Left hindlimb (tissue), 1 donor: ENCODE data around the gene SF3B6.
"Not testable (repeated sequence)": the region's sequence is repeated elsewhere in the genome, so short reads cannot be mapped to it uniquely, and the experiment has no call there.

Source experiments
- DNase-seq: peaks from one replicate; pipeline ENCODE4 v3.0.0-alpha.2; 2018

The SF3B6 gene

GRCh38 chr2:24050041-24050979 lies 25.8 kb downstream of the SF3B6 start:
- DNase-seq = peak; percentile 52

GRCh38 chr2:24049485-24050021 lies 26.6 kb downstream of the SF3B6 start, which contains the start of gene FKBP1B:
Gene FKBP1B, plus strand, starts transcription at chr2:24049741. Its CDS starts 109 bp downstream, at chr2:24049850.
- DNase-seq = peak; percentile 74

GRCh38 chr2:24048769-24049484 lies 27.2 kb downstream of the SF3B6 start:
- DNase-seq = no peak

DNA sequence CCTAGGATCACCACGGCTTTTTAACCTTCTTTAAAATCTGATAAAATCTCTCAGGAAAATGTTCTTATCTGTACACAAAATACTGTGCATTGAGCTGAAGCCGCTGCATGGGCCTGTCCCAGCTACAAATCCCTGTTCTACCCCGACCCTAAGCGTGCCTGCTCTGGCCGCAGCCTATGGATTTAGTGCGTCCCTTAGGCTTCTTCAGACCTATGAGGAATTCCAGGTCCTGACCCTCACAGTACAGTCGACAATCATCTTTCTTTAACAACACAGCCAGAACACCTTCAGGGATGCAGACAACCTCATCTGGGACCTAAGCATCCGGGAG lies 28.5 kb downstream of the SF3B6 start:
- DNase-seq = no peak

DNA sequence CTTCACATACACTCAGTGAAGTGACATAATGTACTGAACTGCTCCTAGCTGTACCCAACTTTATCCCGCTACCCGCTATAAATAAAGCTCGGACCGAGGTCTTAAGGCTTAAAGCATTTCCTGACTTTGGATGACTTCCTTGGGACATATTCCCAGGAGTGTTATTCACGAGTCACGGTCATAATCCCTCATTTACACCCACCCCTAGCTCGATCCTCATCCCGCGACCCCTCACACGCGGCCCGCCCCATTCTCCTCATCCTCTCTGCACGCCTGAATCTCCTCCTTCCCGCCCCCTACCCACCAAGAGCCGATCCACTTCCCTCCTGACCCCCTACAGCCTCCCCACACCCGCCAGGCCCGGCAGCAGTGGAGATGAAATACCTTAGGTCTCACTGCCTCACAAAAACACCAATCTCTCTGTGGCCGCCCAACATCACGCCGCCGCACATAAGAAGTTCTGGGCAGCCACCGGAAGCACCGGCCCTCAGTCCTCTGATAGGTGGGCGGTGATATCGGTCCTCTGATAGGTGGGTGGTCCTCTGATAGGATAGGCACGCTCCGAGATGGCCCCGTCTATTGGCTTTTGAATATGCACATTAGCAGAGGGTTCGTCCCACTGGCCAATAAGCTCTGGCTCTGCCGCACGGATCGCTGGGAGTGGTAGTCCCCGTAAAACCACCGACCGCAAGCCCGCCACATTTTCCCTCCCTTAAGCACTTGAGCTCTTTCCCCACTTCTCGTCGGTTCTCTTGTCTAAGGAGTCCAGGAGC lies 29.0 kb downstream of the SF3B6 start, which contains the start of gene WDCP:
WDCP (minus strand) TSS at position 462 of the 773 bp plus-strand sequence. CDS start 7,897 bp downstream, outside the sequence.
- peak; percentile 97 for DNase-seq

GRCh38 chr2:24046599-24046929 lies 29.6 kb downstream of the SF3B6 start:
- DNase-seq = no peak

GRCh38 chr2:24045511-24046508 lies 30.3 kb downstream of the SF3B6 start:
- DNase-seq = no peak

GRCh38 chr2:24043133-24043532 lies 33.0 kb downstream of the SF3B6 start:
- DNase-seq = not testable (repeated sequence)

DNA sequence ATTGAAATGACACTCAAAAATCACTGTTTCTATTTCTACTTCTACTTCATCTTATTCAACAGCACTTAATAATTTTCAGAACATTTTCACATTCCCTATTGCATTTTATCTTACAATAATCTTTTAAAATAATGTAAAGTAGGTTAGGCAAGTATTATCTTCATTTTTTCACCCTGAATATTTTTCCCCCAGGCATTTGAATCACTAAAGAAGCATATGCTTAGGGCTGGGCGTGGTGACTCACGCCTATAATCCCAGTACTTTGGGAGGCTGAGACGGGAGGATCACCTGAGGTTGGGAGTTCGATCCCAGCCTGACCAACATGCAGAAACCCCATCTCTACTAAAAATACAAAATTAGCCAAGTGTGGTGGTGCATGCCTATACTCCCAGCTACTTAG lies 35.6 kb downstream of the SF3B6 start:
- no peak for DNase-seq

- no peak for DNase-seq
Measured at GRCh38 chr2:24038786-24039499, 37.2 kb downstream of the SF3B6 start.

GRCh38 chr2:24026233-24026632 lies 49.9 kb downstream of the SF3B6 start:
- DNase-seq = no peak

DNA sequence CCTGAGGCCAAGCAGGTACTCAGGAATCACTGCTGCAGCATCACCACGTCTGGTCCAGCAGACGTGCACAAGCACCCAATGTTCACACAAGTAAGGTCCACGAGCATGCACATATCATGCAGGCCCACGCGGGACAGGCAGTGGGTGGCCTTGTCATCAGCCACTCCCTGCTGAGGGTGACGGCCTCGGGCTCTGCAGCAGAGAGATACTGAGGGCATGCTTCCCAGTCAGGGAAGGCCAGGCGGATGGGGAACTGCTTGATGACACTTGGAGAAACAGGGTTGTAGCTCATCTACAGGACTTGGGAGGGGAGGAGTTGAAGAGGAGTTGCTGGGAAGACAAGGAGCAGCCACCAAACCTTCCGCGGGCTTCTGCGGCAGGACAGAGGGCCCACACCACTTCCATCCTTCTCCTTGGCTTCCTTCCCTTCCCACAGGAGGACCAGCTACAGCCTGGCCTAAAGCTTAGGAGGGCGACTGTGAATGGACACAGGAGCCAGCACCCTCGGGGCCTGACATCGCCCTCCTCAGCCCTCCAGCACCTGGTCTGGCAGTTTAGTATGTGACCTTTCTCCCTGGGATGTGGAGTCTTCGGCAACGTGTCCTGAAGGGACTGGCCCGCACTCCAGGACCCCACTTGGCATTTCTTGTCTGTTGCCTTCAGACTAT lies 51.0 kb downstream of the SF3B6 start:
- DNase-seq = no peak

- no peak for DNase-seq
Measured at GRCh38 chr2:24024018-24024417, 52.1 kb downstream of the SF3B6 start.

GRCh38 chr2:24022975-24023575 lies 53.1 kb downstream of the SF3B6 start:
- DNase-seq = no peak

- DNase-seq = no peak
Measured at GRCh38 chr2:24022324-24022974, 53.7 kb downstream of the SF3B6 start.

- DNase-seq = no peak
Measured at GRCh38 chr2:24021122-24021998, 54.8 kb downstream of the SF3B6 start.

DNA sequence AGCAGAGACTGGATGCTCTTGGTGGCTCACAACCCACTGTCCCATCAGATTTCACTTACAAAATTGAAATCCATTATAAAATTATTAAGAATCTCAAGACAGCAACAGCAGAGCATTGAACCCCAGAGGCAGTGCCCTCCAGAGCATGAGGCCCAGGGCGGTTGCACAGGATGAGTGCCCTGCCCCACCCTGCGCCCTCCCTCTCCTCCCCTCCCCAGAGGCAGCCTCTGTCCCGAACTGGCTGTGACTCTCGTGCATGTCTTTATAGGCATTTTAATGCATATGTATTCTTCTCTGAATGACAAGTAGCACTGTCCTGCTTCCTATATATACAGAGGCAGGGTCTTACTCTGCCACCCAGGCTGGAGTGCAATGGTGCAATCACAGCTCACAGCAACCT lies 55.9 kb downstream of the SF3B6 start:
- DNase-seq = no peak

DNA sequence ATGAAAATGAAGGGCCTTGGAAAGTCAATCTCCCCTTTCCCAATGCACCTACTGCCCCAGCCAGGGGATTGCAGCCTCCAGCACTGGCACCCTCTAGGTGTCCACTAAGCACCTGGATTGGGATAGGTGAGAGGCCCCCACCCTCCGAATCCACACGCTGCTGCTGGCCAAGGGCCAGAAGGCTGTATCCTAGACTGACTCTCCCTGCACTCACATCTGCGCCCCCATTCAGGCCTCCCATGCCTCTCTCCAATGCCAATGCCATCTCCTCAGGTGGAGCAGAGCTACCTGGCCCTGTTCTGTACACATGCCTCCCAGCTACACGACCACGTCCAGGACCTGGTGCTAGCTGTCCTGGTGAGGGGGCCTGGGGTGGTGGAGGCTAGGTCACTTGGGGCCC lies 56.4 kb downstream of the SF3B6 start:
- no peak for DNase-seq
